DMS153 (cell line): ENCODE measurements around the gene NFIA.
A peak's percentile ranks its signal among the peaks of the same experiment; 100 is the strongest.
"Not testable (repeated sequence)": the region's sequence is repeated elsewhere in the genome, so short reads cannot be mapped to it uniquely, and the experiment has no call there.

Experiments
- DNase-seq: peaks from one replicate; lab custom pipeline; 2025; lab: John Stamatoyannopoulos, UW

NFIA gene

DNA sequence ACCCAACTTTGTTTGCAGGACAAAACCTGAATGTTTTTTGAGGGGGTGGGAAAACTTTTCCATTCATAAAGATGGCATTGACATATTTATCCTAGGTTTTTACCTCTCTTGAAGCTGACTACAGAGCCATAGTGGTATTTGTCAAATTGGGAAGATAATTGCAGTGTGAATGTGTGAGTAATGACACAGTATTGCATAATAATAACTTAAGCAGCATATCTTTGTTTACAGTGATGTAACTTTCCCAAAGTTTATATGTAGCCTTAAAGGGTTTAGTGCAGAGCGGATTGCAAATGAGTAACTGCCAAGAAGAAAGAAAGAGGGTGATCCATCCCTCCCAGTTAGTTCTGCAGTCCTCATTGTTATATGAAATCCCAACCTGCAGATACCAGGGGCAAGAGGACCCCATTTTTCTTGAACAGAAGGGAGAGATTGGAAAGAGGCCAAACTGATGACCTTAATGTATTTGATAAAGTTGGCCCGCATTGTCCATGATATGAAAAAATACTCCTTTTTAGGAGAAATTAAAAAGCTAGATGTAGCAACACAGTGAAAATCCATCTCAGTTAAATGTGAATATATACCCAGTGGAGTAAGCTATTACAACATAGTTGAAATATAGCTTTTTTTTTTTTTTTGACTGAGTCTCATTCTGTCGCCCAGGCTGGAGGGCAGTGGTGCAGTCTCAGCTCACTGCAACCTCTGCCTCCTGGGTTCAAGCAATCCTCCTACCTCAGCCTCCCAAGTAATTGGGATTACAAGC lies 23.7 kb upstream of the NFIA start:
- DNase-seq, result no peak

DNA sequence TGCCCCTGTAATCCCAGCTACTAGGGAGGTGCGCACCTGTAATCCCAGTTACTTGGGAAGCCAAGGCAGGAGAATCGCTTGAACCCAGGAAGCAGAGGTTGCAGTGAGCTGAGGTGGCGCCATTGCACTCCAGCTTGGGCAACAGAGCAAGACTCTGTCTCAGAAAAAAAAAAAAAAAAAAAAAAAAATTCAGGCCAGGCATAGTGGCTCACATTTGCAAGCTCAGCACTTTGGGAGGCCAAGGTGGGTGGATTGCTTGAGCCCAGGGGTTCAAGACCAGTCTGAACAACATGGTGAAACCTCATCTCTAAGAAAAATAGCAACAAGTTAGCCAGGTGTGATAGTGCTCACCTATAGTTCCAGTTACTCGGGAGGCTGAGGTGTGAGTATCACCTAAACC lies 20.8 kb upstream of the NFIA start:
- not testable (repeated sequence) for DNase-seq

DNA sequence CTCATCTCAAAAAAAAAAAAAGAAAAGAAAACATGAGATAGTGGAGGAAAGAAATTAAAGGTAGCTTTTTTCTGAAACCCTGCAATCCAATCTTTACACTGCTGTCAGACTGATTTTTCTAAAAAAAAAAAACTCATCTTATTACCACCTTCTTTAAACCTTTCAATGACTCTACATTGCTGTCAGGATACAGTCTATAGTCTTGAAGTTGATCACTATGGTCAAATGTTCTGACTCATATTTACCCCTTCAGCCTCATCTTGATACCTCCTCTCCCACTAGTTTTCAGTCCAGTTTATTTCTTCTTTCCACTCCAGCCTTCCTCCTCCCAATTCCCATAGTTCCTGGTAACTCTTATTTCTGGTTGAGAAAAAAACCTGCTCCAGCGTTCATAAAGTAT lies 17.7 kb upstream of the NFIA start:
- DNase-seq, result no peak

GRCh38 chr1:61067446-61068019 lies 14.8 kb upstream of the NFIA start:
- DNase-seq, result no peak

- no peak for DNase-seq
Observed at GRCh38 chr1:61070054-61070453, 12.3 kb upstream of the NFIA start.

DNA sequence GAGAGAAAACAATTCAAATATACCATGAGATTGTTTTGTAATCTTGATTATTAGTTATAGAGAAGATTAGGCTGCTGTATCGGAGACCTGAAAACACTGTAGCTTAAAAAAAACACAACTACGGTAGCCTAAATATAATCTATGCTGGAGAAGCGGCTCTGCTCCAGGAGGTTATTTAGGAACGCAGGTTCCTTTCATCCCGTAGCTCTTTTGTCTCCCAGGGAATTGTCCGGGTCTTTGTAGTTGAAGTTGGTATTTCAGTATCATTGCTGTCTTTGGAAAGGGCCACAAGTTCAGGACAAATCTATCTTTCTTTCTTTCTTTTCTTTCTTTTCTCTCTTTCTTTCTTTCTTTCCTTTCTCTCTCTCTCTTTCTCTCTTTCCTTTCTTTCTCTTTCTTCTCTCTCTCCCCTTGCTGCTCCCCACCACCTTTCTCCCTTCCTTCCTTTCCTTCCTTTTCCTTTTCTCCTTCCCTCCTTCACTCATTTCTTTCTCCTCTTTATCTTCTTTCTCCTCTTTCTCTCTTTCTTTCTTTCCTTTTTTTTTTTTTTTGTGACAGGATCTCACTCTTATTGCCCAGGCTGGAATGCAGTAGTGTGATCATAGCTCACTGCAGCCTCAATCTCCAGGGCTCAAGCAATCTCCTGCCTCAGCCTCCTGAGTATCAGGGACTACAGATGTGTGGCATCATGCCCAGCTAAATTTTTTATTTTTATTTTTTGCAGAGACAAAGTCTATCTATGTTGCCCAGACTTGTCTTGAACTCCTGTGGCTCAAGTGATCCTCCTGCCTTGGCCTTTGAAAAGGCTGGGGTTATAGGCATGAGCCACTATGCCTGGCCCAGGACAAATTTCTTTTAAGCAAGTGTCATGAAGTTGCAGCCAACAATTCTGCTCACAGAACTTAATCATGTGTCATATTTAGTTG lies 10.9 kb upstream of the NFIA start:
- no peak for DNase-seq

DNA sequence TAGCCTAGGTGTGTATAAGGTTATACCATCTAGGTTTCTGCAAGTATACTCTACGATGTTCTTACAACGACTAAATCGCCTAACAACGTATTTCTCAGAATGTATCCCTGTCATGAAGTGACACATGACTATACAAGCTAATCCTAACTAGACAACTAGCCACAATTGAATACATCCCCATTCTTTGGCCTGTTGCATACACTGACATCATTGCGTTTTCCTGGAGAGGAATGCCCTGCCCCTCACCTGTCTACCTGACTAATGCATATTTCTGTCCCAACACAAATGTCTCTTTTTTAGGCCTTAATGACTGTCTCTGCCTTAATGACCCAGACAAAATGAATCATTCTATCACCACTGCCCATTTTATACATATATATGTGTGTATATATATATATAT lies 8.5 kb upstream of the NFIA start:
- DNase-seq, result no peak

DNA sequence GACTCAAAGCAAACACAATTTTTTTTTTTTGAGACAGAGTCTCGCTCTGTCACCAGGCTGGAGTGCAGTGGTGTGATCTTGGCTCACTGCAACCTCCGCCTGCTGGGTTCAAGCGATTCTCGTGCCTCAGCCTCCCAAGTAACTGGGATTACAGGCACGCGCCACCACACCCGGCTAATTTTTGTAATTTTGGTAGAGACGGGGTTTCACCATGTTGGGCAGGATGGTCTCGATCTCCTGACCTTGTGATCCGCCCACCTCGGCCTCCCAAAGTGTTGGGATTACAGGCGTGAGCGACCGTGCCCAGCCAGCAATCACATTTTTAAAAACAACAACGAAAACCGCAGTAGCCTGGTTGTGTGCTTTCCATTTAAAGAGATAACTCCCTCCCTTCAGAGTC lies 6.5 kb upstream of the NFIA start:
- DNase-seq, result not testable (repeated sequence)

GRCh38 chr1:61076728-61077675 lies 5.4 kb upstream of the NFIA start:
- DNase-seq, result peak; percentile 88

GRCh38 chr1:61077676-61078541 lies 4.5 kb upstream of the NFIA start:
- DNase-seq, result peak; percentile 97

DNA sequence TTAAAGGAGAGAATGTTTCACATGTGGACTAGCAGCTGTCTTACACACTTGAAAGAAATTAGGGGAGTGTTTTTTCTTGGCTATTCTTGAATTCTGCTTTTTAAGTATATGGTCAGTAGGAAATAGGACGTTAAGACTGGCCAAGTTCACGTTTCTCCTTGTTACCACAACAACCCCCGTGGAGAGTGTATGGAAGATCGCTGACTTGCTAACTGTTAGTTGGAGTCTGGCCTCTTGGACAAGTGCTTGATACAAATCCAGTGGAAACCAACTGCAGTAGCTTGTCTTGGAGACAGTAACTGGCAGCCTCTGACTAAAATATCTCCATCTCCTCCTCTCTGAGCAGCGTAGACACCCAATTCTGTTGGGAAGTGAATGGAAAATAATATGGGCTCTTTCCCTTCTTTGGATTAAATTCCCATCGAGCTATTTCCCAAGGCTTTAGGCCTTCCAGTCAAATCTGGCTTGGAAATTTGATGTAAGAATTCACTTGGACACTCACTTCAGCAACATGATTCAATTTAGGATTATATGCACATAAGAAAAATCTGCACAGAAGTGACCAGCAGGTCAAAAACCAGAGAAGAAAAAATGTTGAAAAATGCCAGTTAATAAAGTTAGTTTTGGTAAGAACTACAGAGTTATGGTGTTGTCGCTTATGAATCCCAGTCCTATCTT lies 3.6 kb upstream of the NFIA start:
- no peak for DNase-seq

GRCh38 chr1:61079296-61079897 lies 3.0 kb upstream of the NFIA start:
- no peak for DNase-seq

GRCh38 chr1:61079898-61080336 lies 2.4 kb upstream of the NFIA start:
- no peak for DNase-seq

DNA sequence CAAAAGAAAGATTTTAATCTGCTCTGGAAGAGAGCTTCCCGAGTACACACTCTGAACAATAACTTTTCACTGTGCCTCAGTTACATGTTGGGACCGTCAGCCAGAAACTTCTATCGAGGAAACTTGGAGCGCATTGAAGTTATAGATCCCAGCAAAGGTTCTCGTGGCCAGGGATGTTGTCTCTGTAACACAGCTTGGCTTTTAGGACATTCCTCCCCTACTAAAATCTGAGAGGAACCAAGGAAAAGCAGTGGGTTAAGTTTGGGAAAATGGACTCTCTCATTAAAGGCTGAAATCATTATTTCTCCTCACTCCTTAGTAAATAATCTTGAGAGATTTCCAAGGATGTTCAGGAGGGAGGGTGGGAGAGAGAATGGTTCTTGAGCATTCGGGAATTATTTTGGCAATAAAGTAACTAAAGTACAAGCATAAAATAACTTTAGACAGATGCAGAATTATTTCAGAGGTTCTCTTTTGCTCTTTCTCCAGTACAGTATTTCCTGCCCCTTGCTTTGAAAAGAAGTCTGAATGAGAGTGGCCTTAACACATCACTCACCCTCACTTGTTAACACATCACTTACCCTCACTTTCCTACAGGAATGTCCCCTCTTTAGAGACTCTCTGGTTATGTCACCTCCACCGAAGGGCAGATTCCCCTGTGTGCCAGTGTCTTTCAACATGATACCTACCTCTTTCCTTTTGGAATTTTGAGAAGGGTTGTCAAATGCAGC lies 1.8 kb upstream of the NFIA start:
- no peak for DNase-seq

DNA sequence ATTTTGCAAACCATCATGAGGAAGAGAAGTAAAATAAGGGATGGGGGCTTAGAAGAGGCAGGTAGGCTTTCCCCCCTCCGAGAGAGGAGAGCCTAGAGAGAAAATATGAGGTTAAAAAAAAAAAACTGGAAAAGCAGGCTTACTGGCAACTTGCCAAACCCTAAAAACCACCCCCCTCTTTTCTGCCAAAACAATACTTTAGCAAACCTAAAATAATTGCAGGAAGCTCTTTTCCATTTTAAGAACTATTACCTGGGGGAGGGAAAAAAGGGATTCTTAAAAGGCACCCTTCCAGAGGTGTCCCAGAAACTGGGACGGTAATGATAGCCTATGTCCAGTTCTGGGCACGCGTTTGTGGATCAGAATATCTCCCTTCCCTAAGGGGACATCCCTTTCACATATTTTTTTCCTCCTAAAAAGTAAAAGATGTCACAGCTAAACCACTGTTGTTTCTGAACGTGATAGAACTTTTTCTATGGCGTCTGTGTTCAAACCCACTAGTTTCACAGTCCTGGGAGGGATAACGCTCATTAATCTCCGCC lies 1.1 kb upstream of the NFIA start:
- no peak for DNase-seq

GRCh38 chr1:61081686-61082310 lies 563 bp upstream of the NFIA start:
- DNase-seq, result no peak

DNA sequence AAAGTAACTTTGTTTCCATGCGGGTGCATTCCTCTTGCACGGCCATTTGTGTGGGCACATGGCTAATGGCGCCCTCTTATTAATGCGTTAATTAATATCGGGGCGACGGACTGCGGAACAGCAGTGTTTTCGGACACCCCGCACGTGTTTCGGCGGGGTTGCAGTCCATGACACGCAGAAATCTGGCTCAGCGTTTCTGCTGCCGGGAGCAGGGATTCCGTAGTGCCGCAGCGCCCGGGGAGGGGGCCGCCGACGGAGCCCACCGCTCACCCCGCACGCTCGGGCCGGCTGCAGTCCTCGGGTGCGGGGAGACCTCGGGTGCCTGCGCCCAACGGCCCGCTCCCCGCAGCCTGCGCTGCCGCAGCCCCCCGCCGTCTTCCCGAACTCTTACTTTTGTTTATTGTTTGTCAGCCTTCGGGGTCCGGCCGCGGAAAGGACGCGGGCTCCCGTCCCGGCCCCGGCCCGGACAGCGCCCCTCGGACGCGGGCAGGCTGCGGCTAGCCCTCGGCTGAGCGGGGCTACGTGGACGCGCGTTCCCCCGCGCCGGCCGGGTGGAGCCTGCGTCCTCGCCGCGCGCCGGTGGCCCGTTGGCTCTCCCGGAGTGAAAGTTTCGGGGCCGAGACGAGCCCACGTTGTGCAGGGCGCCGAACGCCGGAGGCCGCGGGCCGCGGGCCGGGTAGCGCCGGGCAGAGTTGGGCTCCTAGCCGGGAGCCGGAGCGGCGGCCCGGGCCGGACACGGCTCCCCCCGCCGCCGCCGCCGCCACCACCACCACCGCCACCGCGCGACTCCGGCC lies 849 bp downstream of the NFIA start:
- no peak for DNase-seq
